Calu3 (cell line): ENCODE measurements around the gene KLF5. TPM values are rescaled to one million over a fixed set of nuclear protein-coding genes. Genes with fewer than 3 reads are reported as not detected.

ENCODE experiments used
- BruUV-seq: library from RNA; stranded (reverse); fragments of 400-500 nt; replicated peaks from 2 replicates; lab custom pipeline; 2021; lab: Mats Ljungman, UMichigan
- CTCF ChIA-PET: fragments of 300-600 bp; sonication (Branson Sonifier 250); formaldehyde crosslinking; loops from one replicate; lab custom pipeline; 2022; ENCODE audit warnings: antibody characterized with exemption; lab: Charles Lee
- DNase-seq: peaks from one replicate; pipeline ENCODE4 v3.0.0; 2022
- H3K27ac Mint-ChIP-seq: one replicate; pipeline ENCODE4 v1.8.0; 2022; ENCODE audit warnings: mixed read lengths; ENCODE audit not compliant: unreplicated experiment
- H3K27me3 Mint-ChIP-seq: one replicate; pipeline ENCODE4 v1.8.0; 2022; ENCODE audit warnings: mixed read lengths; ENCODE audit not compliant: unreplicated experiment
- H3K36me3 Mint-ChIP-seq: one replicate; pipeline ENCODE4 v1.8.0; 2022; ENCODE audit warnings: mild to moderate bottlenecking, moderate library complexity, mixed read lengths; ENCODE audit not compliant: insufficient read depth, unreplicated experiment
- H3K4me1 Mint-ChIP-seq: one replicate; pipeline ENCODE4 v1.8.0; 2022; ENCODE audit warnings: mild to moderate bottlenecking, low read depth, mixed read lengths; ENCODE audit not compliant: unreplicated experiment
- H3K4me3 Mint-ChIP-seq: one replicate; pipeline ENCODE4 v1.8.0; 2022; ENCODE audit warnings: mild to moderate bottlenecking, low read depth, moderate library complexity, mixed read lengths; ENCODE audit not compliant: unreplicated experiment
- H3K9me3 Mint-ChIP-seq: one replicate; pipeline ENCODE4 v1.8.0; 2022; ENCODE audit warnings: low read depth, mixed read lengths; ENCODE audit not compliant: unreplicated experiment
- CTCF ChIP-seq: fragments of 200-600 bp; IDR thresholded peaks from one replicate; pipeline ENCODE4 v1.8.0; 2022; ENCODE audit warnings: antibody characterized with exemption; ENCODE audit not compliant: unreplicated experiment
- intact Hi-C: fragments of 100-400 bp; cut with micrococcal nuclease; formaldehyde crosslinking; loops from one replicate; pipeline ENCODE4 v1.10.0; 2022; ENCODE audit not compliant: unreplicated experiment
- total RNA-seq: library from RNA; stranded (reverse); gene quantifications from 2 replicates; pipeline ENCODE4 v1.2.3, GENCODE V29; 2022

Gene KLF5
- total RNA-seq, 1 experiment from 2014 or later, result 121 TPM

GRCh38 chr13:73074014-73074413 lies 15.2 kb downstream of the KLF5 start:
- BruUV-seq, result no TSS peak
- Mint-ChIP-seq H3K36me3 (peaks cover 82% of the 10 kb centered on the region), H3K9me3 (no peaks in the 10 kb centered on the region), H3K4me1 (no peaks in the 10 kb centered on the region), H3K4me3 (peak overlapping the region; percentile 55), H3K27me3 (no peaks in the 10 kb centered on the region), H3K27ac (peak overlapping the region; percentile 93)
- TF ChIP-seq CTCF, result no peak
- CTCF ChIA-PET, result no interaction called here
- intact Hi-C loops, result loop anchor here (10.0 kb wide), 2 partner anchors 121 to 351 kb away; no protein-coding TSS in a partner anchor
- no peak for DNase-seq

DNA sequence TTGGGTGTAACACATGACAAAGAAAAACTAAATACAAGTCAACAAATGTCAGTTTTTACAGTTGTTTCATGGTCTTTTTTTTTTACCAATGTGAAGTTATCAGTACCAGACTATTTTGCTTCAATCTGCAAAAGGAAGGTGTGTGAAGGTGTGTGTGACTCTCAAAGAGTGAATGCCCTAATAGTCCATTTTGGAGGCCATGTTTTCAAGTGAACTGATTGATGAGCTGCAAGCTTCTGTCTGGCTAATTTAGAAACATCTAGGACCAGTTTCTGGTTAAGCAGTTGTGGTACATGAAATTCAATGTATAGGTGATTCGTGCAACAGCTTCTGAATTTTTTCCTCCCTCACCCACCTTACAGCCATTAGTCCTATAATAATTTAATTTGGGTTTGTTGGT lies 16.1 kb downstream of the KLF5 start:
- intact Hi-C loops, result loop anchor here (5.0 to 10.0 kb wide), 4 partner anchors 37 to 350 kb away; no protein-coding TSS in a partner anchor
- peak overlapping the region; percentile 55 for H3K4me3 Mint-ChIP-seq
- peaks cover 78% of the 10 kb centered on the region for H3K36me3 Mint-ChIP-seq
- CTCF ChIA-PET, result interaction anchor here (0.7 kb wide), 1 partner anchor 32 kb away, joined by 3 read pairs; no protein-coding TSS in a partner anchor
- TF ChIP-seq CTCF, result no peak
- DNase-seq, result no peak
- no peaks in the 10 kb centered on the region for H3K4me1 Mint-ChIP-seq
- no peaks in the 10 kb centered on the region for H3K9me3 Mint-ChIP-seq
- peak overlapping the region; percentile 74 for H3K27ac Mint-ChIP-seq
- no peaks in the 10 kb centered on the region for H3K27me3 Mint-ChIP-seq
- no TSS peak for BruUV-seq

DNA sequence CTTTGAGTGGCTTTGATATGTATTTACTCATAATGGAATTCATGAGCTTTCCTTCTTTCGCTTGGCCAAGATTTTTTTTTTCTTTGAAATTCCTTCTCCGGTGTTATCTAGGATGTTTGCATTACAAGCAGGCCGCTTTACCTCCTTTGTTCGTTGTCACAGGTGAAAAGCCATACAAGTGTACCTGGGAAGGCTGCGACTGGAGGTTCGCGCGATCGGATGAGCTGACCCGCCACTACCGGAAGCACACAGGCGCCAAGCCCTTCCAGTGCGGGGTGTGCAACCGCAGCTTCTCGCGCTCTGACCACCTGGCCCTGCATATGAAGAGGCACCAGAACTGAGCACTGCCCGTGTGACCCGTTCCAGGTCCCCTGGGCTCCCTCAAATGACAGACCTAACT lies 16.7 kb downstream of the KLF5 start:
- H3K9me3 Mint-ChIP-seq, result no peaks in the 10 kb centered on the region
- DNase-seq, result no peak
- peaks cover 72% of the 10 kb centered on the region for H3K36me3 Mint-ChIP-seq
- peak overlapping the region; percentile 74 for H3K27ac Mint-ChIP-seq
- peak overlapping the region; percentile 55 for H3K4me3 Mint-ChIP-seq
- TF ChIP-seq CTCF, result no peak
- no peaks in the 10 kb centered on the region for H3K4me1 Mint-ChIP-seq
- no TSS peak for BruUV-seq
- intact Hi-C loops, result loop anchor here (5.0 to 10.0 kb wide), 4 partner anchors 37 to 349 kb away; no protein-coding TSS in a partner anchor
- CTCF ChIA-PET, result interaction anchor here (0.7 kb wide), 2 partner anchors 16 to 32 kb away, joined by 3 to 5 read pairs; partner anchors contain the start of gene KLF5
- no peaks in the 10 kb centered on the region for H3K27me3 Mint-ChIP-seq

- Mint-ChIP-seq H3K4me3 (peak overlapping the region; percentile 55), H3K27me3 (no peaks in the 10 kb centered on the region), H3K27ac (peak overlapping the region; percentile 74), H3K36me3 (peaks cover 69% of the 10 kb centered on the region), H3K4me1 (peaks cover 2% of the 10 kb centered on the region), H3K9me3 (no peaks in the 10 kb centered on the region)
- no peak for TF ChIP-seq CTCF
- intact Hi-C loops, result loop anchor here (5.0 to 10.0 kb wide), 4 partner anchors 36 to 349 kb away; no protein-coding TSS in a partner anchor
- DNase-seq, result no peak
- CTCF ChIA-PET, result interaction anchor here (0.7 kb wide), 1 partner anchor 17 kb away, joined by 5 read pairs; the partner anchor contains the start of gene KLF5
- no TSS peak for BruUV-seq
Observed at GRCh38 chr13:73075954-73076353, 17.1 kb downstream of the KLF5 start.
